ENCODE measurements around the gene LCN15.

LCN15 gene

DNA sequence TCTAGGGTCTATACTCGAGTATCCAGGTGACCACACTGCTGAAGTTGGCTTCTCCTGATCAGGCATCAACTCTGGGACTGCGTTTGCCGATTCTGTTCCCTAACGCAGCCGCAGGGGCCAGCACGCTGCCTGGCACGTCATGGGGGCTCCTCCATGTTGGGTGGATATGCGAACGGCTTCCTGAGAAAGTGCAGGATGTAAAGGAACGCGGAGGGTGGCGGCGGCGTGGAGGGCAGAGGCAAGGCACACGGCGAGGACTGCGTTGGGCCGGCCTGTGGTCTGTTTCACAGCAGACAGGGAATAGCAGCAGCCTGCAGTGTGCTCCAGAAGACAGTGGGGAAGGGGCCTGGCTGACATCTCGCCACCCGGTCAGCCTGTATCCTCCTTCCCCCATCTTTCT lies 25.4 kb downstream of the LCN15 start:
- DNase-seq: no peak

DNA sequence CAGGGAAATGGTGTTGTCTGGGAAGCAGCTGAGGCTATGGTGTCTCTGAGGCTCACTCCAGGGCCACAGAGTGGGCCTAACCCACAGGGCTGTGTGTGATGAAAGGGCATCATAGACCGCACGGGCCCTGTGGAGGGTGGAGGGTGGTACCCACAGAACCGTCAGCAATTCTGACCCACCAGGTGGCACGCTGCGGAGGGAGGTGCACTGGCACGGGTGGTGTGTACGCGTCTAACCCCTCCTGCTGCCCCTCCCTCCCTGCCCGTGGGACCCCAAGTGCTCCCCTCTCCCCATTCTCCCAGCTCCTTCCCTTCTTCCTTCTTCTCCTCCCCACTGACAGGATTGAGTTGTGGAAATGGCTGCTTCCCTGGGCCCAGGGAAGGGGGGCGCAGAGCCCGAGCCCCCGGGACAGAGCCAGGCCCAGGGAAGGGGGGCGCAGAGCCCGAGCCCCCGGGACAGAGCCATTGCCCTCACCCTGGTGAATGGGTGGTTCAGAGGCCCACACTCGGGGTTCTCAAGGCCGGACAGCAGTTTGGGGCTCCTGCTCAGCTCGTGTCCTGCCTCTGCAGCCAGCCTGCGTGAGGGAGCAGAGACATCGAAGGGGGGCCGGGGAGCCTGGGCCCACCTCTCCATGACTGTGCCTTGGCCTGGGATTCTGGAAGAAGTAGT lies 28.4 kb downstream of the LCN15 start:
- no peak for DNase-seq

DNA sequence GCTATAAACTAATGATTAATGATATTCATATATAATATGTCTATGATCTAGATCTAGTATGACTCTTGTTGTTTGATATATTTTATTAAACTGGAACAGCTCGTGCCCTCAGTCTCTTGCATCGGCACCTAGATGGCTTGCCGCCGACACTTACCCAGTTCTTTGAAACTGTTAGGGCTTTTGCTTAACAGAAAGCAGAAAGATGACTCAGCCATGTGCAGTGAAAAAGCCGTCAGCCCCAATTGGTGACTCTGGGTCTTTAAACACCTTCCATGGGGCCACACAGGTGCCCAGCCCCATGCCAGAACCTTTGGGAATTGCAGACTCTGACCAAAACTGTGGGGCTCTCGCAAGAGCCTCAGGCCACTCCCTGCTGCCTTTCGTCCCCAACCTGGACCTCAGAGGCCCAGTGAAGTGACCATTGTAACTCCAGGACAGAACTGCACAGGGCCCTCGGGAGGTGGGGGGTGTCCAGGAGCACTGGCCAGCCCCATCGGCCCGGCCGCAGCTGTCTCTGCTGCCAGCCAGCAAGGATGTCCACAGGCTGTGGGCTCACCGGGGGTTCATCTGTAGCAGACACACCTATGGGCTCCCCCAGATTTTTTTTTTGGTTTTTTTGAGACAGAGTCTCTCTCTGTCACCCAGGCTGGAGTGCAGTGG lies 29.4 kb downstream of the LCN15 start:
- DNase-seq: no peak

DNA sequence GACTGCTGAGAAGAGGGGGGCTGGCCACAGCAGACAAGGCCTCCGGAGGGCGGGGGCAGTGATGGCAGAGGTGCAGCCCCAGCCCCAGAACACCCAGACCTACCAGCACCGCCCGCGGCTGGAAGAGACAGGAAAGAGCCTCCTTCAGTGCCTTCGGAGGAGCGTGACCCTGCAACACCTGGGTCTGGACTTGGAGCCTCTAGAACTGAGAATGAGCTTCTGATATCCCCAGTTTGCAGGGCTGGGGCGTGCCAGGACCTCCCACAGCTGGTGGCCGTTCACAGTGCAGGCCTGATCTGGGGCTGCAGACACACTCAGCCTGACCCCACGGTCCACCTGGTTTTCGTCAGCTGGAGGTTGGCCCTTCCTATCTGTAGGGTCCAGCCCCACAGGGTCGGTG lies 30.7 kb downstream of the LCN15 start:
- DNase-seq: no peak

DNA sequence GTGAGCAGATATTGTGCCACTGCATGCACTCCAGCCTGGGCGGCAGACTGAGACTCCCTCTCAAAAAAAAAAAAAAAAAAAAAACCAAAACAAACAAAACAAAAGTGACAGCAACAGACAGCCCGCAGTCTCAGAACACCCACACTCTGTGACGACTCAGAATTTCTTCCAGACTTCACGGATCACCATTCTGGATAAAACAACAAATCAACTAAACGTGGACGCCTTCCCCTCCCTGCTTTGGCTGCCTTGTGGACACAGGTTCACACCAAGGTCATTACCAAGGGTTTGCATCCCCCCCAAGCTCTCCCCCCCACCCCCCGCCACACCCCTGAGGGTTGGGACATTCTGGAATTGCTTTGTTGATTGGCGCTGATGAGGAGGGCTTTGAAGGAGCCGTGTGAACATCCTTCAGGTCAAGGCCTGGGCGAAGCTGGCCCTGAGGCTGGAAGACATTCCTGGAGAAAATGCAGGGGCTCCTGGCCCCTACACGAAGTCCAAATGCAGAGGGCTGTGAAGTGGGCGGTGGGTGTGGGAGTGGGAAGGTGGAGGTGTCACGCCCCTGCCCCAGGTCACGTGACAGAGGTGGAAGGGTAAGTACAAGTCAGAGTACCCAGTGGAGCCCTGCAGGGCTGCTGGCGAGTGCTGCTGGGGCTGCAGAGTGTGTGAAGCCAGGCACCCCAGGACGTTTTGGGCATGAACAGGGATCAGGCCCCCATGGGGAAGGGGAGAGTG lies 31.7 kb downstream of the LCN15 start:
- DNase-seq: no peak

DNA sequence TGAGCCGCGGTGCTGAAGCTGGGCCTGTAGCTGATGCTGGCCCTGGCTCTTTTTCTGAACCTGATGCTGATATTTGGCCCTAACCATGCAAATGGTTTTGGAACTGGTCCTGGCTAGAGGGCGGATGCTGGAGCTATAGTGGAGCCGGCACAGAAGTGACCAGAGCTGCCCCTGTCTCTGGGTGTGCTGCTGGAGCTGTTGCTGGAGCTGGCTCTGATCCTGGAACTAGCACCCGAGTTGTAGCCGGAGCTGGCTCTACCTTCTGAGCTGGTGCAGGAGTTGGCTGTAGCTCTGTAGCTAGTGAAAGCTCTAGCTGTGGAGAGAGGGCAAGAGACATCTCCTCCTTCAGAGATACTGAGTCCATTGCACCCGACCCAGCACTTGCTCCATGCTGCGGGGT lies 34.4 kb downstream of the LCN15 start:
- no peak for DNase-seq

DNA sequence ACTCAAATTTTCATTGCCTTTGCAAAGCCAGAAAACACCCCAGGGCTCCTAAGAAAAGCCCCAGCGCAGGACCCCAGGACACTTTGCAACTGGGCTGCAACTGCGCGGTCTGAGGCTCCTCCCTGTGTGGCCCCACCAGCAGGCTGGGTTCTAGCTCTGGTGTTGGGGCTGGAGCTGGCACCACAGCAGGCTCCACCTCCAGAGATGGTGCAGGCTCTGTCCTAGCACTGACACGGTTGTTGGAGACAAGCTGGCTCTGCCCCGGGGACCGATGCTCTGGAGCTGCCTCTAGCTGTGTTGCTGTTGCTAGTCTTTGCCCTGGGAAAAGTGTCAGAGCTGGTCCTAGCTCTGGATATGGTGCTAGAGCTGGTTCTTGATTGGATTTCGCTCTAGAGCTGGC lies 35.2 kb downstream of the LCN15 start:
- no peak for DNase-seq

DNA sequence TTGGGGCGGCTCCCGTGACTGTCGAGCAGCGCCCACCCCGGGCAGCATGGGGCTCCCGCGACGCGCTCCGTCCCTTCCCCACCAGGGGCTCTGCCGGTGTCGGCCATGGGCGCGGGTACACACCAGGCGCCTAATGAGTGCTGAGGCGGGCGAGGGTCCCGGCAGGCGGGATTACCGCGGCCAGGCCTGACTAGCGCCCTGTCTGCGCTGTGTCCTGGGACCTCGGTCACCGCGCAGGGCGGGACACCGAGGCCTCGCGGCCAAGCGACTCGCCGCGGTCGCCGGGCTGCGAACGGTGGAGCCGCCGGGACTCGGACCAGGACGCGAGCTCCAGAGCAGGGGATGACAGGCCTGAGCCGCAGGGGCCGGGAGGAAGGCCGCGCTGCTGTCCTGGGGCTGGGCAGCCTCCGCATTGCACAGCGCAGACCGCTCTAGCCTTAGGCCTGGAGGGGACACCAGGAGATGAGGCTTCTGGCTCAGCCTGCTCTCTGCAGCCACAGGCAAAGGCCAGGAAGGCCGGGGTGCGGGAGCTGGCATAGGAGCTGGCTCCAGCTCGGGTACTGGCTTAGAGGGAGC lies 35.7 kb downstream of the LCN15 start:
- DNase-seq: no peak

DNA sequence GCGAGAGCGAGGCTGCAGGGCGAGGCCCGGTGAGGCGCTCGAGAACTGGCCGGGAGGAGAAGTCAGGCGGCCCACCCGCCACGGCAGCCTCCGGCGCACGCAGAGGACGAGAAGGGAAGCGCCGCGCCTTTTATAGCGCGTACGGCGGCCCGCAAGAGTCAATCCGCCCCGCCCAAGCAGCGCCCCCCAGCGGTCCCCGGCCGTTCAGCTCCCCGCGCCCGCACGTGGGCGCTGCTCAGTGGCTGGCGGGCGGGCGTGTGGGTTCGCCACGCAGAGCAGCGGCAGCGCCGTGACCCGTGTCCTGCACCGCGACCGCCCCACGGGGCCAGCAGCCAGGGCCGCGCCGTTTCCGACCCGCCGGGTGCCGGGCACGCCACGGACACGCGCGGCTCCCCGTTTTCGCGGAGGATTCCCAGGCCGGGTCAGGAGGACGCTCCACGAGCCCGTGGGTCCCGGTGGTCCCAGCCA lies 36.2 kb downstream of the LCN15 start:
- DNase-seq: peak; percentile 97

DNA sequence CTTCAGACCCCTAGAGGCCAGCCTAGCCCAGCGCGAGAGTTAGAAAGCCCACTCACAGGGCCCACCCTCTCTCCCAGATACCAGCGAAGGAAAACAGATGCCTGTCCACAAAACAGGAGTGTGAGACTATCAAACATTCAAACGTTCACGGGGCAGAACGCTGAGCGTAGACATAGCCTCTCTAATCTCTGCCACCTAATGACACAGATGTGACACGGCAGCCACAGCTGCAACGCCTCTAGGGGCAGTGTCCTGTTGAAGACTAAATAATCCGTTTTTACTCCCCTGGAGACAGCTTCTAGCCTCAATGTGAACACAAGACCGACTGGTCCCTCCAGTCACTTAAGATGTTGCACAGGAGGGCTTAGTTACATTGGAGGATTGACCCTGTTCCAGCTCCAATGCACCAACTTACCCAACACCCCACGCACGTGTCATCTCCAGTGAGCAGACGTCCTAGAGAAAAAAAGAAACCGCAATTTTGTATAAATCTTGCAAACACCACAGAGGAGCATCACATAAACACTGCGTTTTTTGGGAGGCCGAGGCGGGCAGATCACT lies 37.6 kb downstream of the LCN15 start:
- DNase-seq: peak; percentile 82

DNA sequence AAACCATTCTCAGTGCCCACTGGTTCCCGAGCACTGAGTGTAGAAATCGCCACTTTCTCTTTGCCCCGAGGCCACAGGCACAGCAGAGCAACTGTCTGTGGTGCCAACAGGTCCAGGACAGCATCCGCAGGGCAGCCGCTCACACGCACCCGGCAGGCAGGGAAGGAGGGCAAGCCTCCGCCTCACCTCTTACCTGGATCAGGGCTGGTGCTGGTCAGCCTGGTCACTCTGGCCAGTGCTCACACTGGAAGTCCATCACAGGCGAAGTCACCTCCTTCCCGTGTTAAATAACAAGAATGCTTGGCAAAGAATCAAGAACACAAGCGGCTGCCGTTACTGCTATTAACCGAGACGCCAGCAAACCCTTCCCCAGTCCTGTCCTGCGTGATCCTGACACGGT lies 38.2 kb downstream of the LCN15 start:
- DNase-seq: no peak

DNA sequence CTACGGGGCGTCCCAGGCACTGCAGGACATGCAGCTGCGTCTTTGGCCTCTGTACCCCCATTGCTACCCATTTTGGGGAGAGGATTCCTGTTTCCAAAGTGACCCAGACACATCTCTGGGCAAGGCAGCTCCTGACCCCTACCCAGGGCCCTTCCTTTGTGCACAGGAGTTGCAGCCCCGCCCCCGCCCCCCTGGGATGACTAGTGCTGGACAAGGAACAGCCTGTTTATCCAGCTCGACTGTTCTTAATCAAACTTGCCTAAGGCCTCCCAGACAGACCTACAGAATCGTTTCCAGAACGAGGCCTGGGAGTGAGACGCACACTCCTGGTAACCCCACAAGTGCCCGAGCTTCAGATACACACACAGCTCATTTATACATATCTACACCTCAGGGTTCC lies 38.7 kb downstream of the LCN15 start:
- DNase-seq: no peak

DNA sequence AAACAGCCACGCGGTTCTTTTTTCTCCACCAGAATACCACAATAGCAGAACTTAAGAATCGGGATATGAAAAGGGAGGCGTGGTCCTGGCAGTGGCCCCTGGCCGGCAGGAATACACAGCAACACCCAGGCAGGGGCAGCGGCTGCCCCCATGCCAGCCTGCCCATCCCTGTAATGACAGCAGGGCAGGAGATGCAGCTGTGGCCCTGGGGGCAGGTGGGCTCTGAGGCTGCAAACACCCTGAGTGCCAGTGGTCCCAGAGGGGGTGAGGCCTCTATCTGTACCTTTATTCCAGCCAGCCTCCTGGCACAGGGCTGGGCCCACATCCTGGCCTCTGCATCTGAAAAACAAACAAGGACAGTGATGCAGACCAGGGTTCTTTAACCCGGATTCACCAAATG lies 39.5 kb downstream of the LCN15 start:
- DNase-seq: no peak

DNA sequence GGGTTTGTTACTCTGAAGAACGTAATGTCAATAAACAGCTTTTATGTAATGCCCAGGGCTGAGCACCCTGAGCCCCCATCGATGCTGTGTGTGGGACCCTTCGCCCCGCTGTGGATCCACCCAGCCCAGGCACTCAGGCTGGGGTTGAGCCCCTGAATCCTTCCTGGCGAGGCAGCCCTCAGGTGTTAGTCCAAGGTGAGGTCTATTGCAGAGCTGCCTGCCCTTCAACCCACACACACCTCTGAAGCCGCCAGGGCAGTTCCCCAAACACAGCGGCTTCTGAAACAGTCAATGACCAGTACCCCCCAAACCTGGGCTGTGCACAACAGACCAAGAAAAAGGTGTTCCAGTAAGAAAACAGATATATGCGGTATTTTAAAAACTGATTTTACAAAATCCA lies 40.3 kb downstream of the LCN15 start:
- no peak for DNase-seq

DNA sequence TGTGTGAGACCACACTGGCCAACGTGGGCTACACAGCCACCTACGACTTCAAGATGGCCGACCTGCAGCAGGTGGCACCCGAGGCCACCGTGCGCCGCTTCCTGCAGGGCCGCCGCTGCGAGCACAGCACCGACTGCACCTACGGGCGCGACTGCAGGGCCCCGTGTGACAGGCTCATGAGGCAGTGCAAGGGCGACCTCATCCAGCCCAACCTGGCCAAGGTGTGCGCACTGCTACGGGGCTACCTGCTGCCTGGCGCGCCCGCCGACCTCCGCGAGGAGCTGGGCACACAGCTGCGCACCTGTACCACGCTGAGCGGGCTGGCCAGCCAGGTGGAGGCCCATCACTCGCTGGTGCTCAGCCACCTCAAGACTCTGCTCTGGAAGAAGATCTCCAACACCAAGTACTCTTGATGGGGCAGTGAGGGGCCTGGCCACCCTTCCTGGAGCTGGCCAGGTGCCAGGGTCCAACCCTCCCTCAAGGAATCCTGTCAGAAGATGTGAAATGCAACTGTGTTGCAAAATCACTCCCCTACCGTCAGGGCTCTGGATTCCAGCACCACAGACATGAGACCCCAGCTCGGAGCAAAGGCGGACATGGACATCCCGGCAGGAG lies 40.8 kb downstream of the LCN15 start:
- no peak for DNase-seq

DNA sequence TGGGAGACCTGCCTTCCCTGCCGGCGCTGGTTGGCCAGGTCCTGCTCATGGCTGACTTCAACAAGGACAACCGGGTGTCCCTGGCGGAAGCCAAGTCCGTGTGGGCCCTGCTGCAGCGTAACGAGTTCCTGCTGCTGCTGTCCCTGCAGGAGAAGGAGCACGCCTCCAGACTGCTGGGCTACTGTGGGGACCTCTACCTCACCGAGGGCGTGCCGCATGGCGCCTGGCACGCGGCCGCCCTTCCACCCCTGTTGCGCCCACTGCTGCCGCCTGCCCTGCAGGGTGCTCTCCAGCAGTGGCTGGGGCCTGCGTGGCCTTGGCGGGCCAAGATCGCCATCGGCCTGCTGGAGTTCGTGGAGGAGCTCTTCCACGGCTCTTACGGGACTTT lies 41.4 kb downstream of the LCN15 start:
- DNase-seq: no peak

DNA sequence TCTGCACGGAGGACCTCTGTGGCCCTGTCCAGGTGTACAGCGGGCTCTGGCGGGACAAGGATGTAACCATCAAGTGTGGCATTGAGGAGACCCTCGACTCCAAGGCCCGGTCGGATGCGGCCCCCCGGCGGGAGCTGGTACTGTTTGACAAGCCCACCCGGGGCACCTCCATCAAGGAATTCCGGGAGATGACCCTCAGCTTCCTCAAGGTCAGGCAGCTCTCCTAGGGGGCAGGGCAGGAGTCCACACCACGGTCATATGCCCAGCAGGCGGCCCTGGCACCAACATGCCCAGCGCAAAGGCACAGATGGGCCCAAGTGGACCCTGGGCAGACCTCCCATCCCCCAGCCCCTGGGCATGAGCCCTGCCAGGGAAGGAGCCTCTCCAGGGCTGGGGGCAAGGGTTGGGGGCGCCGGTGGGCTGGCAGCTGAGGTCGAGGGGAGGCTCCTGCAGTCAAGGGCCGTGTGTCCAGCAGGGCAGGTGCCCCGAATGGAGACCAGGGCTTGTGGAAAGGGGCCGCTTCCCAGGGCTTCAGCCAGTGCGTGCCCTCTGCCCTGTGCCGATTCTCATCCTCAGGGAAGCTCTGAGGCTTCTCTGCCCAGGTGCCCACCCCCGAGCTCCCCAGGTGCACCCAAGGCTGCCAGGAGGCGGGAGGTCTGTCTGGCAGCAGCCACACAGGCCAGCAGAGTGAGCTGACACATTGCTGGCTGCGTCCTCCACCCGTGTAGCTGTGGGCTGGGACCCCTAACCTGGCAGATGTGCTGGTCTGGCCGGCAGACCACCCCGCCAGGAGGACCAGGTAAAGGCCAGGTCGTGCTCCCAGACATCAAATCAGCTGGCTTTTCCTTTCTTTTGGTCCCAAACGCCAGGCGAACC lies 42.0 kb downstream of the LCN15 start:
- DNase-seq: no peak

DNA sequence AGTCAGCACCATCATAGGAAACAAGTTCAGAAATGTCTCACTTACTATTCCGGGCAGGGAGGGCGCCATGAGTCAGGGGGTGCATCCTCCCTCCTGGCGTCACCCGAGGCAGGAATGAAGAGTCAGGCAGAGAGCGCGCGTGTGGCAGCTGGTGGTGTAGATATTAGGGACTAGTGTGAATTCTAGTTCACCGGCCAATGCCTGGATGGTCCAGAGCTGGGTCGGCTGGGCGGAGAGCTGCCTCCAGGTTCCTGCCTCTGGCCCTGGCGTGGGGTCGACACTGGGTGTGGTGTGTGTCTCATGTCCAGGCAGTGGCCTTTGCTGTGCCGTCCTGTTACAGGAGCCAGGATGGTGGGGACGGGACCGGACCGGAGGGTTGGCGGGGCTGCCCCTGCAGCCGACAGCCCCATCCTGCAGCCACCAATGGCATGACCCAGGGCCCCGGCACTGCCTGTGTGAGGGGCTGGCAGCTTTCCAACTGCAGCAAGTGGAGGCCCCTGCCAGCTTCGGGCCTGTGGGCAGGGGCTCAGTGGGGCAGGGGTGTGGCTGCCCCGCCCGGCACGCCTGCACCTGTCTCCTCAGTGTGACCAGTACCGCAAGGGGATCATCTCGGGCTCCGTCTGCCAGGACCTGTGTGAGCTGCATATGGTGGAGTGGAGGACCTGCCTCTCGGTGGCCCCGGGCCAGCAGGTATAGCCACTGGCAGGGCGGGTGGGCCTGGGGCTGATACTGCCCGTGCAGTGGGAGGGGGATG lies 42.8 kb downstream of the LCN15 start:
- DNase-seq: no peak

DNA sequence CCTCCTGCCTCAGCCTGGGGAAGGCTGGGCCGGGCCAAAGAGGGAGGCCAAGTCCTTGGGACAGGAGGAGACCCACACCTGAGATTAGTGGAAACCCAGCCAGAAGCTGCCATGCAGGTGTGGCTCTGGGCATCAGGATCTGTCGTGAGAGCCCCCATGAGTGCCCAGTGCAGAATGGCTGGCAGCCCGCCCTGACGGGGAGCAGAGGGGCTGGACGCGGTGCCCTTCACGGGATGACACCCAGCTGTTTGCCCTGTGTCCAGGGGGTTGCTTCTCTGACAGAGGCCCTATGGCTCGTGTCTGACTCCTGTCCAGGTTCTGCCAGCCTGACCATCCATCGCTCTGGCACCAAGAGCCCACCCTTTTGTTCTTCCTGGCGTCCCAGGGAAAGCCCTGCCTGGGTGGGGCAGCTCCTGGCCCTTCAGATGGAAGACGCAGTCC lies 43.4 kb downstream of the LCN15 start:
- no peak for DNase-seq

DNA sequence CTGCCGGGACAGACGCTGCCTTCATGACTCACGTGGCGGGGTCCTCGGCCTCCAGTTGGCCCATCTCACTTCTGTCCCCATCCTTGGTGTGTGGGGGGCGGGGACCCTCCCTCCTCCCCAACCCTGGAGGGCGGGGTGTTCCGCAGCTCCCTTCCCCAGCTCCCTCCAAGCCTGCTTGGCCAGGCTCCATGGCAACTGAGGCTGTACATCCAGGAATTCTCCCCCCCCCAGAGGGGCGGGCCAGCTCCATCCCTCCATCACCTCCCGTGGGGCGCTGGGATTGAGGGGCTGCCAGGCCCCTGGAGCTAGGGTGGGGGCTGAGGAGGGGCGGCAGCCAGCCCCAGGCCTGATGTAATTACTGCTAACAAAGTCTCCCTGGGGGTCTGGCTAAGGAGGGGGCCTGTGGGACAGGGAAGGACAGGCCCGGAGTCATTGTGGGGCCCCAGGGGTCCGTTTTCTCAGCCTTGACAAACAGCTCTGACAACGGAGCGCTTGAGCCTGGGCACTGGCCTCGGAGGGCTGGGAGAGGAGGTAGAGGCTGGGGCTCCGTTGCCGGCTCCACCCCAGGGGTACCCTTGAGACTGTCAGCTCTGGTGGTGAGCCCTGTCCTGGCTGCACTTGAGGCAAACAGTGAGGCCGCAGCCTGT lies 43.9 kb downstream of the LCN15 start:
- no peak for DNase-seq

Measured in activated effector memory CD4-positive, alpha-beta T cell treated with anti-CD3 and anti-CD28 coated beads, Interleukin-2, amount 50 U/mL, for 16 hours (primary cell).